GM21619 (cell line): ENCODE measurements around the gene TRAPPC12.
"Not testable (repeated sequence)": the region's sequence is repeated elsewhere in the genome, so short reads cannot be mapped to it uniquely, and the experiment has no call there.

Source experiments
- ATAC-seq: cut with Tn5 transposase; IDR thresholded peaks from one replicate; pipeline ENCODE4 v1.9.1; 2021; ENCODE audit not compliant: unreplicated experiment

TRAPPC12 gene

DNA sequence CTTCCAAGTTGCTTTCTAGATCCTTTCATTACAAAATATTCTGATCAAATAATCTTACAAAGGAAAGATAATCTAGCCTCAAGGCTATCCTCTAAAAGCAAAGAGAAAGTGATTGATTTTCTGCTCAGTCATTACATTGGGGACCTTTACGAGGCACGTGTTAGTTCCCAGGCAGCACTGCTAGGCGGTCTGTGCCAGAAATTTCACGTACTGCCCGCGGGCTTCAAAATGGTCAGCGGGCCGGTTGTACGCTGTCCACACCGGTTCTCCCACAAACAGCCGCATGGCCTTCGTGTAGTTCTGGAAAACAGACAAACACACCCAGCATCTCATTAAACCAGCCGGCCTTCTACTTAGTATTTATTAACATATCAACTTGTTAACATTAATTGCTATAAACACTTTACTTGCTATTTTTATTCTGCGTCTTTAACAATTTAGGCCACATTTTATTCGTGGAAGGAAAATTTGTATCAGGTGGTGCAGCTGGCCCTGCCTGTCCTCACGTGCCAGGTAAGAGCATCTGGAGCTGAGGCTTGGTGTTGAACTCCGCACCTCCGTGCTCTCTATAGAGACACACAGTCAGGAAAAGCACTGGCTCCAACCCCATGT is 119.4 kb downstream of the TRAPPC12 start:
- no peak for ATAC-seq

DNA sequence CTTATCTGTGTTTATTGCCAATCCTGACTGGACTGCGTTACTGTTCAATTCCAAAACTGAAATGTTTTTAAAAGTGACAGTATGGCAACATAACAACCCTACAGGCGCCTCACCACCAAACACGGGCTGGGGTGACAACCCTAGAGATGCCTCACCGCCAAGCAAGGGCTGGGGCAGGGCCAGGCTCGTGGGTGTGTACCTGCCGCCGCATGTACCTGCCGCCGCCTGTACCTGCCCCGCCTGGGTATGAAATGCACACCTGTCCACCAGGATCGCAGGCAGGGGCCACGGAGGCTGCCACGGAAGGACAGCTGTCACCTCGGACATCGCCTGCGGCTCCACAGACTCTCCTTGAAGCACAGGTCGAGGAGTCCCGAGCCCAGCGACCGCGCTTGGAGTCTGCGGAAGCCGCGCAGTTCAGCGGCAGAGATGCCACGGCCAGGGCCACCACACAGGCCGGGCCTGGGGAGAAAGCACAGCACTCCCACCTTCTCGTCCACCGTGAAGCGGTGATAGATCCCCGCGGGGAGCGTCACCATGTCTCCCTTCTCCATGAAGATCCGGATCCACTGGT is 120.9 kb downstream of the TRAPPC12 start:
- no peak for ATAC-seq

DNA sequence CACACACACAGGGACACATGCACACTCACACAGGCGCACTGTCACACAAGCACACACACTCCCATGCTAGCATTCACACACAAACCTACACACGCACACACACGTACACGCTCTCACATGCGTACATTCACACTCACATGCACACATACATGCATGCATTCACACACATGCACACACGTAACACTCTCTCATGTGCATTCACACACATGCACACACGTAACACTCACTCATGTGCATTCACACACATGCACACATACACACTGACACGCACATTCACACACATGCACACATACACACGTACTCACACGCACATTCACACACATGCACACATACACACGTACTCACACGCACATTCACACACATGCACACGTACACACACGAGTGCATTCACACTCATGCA is 123.6 kb downstream of the TRAPPC12 start:
- no peak for ATAC-seq

DNA sequence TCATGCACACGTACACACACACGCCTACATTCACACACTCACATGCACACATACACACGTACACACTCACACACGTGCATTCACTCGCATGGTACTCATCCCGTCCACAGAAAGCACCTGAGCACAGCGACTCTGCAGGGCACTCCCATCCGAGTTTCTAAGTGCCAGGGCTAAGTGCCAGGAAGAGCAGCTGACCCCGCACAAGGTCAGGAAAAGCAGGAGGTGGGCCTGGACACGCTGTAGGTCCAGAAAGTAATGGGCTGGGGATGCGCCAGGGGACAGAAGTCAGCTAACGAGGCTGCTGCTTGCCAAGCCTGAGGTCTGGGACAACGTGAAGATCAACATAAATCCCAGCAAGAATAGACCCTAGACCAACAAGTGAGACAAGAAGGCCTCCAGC is 124.0 kb downstream of the TRAPPC12 start:
- ATAC-seq, result no peak

DNA sequence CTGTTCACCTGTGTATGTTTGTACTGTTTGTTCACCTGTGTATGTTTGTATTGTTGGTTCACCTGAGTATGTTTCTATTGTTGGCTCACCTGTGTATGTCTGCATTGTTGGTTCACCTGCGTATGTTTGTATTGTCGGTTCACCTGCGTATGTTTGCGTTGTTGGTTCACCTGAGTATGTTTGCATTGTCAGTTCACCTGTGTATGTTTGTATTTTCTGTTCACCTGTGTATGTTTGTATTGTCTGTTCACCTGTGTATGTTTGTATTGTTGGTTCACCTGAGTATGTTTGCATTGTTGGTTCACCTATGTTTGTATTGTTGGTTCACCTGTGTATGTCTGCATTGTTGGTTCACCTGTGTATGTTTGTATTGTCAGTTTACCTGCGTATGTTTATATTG is 125.2 kb downstream of the TRAPPC12 start:
- no peak for ATAC-seq

DNA sequence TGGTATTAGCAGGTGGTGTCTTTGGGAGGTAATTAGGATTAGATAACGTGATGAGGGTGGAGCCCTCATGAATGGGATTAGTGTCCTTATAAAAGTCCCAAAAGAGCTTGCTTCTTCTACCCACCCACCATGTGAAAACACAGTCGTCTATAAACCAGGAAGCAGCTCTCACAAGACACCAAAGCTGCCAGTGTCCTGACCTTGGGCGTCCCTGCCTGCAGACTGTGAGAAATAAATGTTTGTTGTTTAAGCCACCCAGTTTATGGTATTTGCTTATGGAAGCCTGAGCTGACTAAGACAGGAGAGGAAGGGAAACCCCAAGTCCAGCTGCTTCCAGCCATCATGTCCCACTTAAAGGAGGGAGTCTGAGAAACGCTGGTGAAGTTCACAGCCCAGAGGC is 126.3 kb downstream of the TRAPPC12 start:
- ATAC-seq, result no peak

DNA sequence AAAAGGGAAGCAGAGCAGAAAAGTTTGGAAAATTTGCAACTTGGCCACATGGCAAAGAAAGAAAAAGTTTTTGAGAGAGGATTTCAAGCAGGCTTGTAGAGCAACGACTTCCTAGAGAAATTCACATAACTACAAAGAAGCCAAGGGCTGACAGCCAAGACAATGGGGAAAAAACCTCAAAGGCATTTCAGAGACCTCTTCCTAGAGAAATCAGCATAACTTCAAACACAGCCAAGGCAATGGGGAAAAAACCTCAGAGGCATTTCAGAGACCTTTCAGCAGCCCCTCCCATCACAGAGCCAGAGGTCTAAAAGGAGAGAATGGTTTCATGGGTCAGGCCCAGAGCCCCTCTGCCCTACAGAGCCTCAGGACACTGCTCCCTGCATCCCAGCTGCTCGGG is 132.6 kb downstream of the TRAPPC12 start:
- ATAC-seq, result no peak

DNA sequence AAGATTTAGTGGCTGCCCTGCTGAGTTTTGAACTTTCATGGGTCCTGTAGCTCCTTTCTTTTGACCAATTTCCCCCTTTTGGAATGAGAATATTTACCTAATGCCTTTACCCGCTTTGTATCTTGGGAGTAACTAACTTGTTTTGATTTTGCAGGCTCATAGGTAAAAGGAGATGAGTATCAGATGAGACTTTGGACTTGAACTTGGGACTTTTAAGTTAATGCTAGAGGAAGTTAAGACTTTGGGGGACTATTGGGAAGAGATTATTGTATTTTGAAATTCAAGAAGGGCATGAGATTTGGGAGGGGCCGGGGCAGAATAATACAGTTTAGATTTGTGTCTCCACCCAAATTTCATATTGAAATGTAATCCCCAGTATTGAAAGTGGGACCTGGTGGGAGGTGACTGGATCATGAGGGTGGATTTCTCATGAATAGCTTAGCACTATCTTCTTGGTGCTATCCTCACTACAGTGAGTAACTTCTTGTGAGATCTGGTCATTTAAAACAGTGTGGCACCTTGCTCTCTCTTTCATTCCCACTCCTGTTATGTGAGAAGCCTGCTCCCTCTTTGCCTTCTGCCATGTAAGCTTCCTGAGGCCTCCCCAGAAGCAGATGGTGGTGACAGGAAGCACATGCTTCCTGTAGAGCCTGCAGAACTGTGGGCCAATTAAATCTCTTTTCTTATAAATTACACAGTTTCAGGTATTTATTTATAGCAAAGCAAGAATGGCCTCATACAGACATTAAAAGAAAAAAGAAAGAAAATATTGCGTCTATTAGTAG is 133.7 kb downstream of the TRAPPC12 start:
- no peak for ATAC-seq

DNA sequence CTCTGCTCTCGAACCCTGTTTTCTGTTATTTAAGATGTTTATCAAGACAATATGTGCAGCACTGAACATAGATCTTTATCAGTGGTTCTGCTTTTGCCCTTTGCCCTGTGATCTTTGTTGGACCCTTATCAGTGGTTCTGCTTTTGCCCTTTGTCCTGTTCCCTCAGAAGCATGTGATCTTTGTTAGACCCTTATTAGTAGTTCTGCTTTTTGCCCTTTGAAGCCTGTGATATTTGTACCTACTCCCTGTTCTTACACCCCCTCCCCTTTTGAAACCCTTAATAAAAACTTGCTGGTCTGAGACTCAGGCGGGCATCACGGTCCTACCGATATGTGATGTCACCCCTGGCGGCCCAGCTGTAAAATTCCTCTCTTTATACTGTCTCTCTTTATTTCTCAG is 135.9 kb downstream of the TRAPPC12 start:
- ATAC-seq, result not testable (repeated sequence)

DNA sequence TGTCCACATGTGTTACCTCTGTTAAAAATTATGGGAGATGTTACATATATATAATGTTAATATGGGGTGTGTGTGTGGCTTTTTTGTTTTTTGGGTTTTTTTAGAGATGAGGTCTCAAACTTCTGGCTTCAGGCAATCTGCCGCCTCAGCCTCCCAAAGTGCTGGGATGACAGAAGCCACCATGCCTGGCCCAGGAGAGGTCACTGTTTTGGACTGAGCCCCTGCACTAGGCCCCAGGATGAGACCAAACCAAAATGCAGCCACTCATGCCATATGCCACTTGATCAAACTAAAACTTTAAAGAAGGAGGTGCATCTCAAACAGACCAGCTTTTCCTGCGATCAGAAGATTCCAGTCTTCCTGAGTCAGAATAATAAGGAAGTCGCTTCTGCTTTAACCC is 137.3 kb downstream of the TRAPPC12 start:
- no peak for ATAC-seq

DNA sequence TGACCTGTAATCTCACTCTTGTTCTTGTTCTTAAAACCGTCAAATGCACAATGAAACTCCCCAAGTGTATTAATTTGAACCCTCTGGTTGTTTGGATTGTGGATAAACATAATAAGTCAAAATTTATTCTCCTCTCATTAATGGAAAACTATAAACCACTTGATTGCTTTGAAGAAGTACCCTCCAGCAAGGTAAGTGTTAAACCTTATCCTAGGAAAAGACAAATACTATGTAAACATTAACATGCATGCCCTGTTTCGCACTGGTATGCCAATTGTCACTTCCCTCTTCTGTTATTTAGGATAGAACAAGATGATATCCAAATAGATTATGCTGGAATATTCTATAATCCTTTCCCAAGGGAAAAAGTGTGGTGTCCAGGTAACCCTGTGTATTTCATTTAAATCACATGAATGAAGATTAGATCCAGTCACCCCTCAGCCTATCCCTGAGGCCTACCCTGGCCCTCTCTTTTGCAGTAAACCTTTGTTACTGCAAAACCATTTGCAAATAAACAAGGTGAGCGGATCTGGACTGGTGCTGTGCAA is 138.5 kb downstream of the TRAPPC12 start:
- ATAC-seq, result no peak

DNA sequence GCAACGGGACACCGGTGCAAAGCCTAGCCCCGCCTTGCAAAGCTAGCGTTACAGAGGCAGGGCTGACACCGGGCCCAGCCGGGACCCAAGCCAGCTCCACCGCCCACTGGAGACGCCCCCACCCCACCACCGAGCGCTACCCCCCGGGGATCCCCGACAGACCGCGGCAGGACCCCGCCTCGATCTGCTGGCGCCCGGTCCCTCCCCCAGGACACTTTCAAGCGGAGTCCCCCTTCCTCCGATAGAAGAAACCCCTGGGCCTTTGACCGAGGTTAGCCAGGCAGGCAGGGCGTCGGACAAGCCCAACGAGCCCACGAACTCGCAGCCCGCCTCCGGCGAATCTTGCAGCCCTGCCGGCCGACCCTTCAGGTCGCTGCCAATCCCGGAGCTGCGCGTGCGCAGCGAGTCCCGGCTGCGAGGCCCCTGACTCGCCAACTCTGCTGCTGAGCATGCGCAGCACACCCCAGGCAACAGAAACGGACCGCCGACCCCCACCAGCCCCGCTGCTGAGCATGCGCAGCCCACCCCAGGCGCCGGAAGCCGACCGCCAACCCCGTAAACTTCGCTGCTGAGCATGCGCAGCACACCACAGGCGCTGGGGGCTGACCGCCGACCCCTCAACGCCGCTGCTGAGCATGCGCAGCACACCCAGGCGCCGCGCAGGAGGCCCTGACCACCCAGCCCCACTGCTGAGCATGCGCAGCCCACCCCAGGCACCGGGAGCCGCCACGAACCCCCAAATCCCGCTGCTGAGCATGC is 139.2 kb downstream of the TRAPPC12 start:
- ATAC-seq, result peak; percentile 76

DNA sequence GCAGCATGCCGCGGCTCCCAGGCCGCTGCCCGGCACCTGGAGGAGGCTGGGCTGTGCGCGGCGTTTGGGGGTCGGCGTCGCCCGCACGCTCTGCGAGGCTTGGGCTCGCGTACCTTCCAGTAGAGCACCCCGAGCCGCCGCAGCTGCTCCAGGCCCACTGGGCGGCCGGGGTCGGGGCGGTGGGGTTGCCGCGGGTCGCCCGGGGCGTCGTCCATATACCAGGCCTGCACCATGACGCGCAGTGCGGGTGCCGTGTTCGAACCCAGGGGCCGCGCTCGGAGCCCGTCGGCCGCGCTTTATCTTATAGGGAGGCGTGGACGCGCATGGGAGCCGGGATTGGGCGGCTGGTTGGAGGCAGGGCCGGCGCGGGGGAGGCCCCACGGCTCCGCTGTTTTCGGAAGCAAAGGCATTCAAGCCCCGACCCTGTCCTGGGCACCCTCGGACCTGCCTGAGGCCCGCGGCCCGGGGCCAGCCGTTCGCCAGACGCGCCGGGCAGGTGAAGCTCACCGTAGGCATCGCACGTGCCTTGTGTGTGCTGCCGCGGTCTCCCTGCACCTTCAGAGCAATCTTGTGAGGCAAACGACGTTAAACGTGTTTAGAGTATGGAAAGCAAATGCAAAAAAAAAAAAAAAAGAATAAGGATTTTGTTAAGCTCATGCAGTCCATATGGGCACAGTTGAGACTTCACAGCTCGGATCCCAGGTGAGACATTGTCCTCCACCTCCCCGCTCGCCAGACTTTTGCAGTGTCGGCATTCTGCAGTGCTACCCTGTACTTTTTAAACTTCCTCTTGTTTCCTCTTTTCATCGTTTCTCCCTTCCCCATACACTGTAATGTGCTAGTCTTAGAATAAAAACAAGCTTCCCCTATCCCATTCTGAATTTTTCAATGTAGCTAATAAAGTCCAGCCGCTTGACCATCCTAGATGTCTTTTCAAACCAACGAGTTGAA is 140.0 kb downstream of the TRAPPC12 start, which contains the start of gene ADI1:
Gene ADI1, minus strand, starts transcription at position 277 of the 951 bp plus-strand sequence. Its CDS starts 44 bp downstream, at position 233.
- peak; percentile 72 for ATAC-seq

DNA sequence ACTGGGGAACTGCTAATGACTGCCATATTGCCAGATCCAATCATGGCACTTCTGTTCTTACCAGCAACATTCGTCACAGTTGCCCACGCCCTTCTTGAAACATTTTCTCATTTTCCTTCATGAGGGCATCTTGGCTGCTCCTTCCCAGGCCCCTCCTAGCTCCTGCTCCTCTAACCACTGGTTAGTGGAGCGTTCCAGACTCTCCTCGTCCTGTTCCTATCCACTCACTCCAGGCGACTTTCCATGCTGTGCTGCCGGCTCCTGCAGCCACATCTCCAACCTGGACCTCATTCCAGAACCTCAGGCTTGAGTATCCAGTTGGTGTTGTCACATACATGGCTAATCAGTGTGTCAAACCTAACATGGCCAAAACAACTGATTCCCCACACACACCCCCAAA is 141.1 kb downstream of the TRAPPC12 start:
- no peak for ATAC-seq

DNA sequence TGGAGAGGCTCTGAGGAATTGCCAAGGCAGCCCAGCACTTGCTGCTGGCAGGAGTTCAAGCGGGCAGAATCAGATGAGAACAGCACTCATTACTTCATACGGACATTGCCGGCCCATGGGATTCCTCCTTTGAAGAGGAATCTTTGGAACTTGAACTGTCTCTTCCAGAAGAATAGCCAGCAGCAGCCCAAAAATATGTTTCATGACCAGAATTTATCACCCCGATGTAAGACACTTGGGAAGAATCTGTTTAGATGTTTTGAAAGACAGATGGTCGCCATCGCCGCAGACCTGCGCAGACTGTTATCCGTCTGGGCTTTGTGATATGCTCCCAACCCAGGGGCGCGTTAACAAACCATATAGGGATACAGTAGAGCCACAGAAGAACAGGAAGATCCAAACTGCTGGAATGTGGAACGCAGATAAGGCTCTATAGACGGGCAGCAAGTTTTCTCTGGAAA is 143.5 kb downstream of the TRAPPC12 start:
- no peak for ATAC-seq

DNA sequence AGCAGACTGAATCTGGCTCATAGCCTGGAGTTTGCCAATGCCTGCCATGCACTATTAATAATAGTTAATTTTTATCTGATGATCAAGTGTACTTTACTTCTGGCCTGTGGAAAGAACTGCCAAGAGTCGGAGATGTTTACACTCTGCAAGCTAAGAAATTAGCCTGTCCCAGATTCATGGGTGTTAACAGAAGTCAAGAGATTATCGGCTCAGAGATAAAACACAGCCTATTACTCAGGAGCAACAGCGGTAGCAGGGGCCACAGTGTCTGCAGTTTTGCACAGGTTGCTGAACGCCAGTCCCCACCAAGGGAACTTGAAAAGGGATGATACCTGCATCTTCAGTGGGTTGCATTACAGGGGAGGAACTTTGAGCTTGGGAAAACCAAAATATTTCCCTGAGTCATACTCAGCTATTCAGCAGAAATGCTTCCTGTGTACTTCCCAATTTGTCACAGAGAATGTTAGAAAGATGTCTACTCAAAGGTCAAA is 144.1 kb downstream of the TRAPPC12 start:
- ATAC-seq, result no peak

DNA sequence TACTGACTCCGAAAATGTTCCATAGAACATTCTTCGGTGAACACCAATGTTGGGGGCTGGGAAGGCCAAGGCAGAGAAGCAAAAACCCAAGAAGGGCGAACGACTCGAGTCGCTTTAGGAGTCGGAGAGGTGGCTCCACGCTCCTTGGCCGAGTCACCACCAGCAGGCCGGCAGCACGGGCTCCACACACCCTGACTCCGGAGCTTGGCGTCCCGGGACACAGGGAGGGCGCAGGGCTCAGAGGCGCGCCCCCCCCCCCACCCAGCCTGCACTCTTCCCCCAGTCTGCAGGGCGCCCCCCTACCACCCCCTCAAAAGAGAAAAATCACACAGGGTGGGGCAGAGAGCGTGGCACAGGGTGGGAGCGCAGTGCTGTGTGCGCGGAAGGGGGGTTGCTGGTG is 147.4 kb downstream of the TRAPPC12 start:
- ATAC-seq, result no peak

DNA sequence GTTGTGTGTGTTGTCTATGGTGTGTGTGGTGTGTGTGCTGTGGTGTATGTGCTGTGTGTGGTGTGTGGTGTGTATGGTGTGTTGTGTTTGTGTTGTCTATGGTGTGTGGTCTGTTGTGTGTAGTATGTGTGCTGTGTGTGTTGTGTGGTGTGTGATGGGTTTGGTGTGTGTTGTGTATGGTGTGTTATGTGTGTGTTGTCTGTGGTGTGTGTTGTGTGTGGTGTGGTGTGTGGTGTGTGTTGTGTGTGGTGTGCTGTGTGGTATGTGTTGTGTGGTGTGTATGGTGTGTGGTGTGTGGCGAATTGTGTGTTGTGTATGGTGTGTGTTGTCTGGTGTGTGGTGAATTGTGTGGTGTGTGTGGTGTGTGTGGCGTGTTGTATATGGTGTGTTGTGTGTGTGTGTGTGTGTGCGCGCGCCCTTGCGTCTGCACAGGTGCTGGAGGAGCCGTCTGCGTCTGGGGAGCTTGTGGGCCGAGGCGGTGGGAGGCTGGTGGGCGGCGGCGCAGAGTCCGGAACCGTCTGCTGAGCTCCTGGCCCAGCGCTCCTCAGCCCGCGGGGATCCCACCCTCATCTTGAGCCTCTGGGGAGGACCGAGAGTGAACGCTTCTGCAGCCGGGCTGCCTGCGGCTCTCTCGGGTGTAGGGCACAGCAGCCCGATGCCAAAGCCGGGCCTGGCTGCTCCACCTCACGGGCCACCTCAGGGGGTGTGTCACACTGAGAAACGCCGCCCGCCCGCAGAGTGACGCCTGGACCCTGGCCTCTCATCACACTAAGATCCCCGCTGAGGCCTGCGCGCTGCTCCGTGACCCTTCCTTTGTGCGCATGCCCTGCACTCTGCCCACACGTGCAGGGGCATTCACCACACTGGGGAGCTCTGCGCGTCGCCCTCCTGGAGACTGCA is 148.6 kb downstream of the TRAPPC12 start:
- ATAC-seq, result no peak
